ENCODE measurements around the gene LARGE1. TPM values are rescaled to one million over a fixed set of nuclear protein-coding genes. Genes with fewer than 3 reads are reported as not detected.

The LARGE1 gene
- total RNA-seq, 4 donors from 2014 or later, result 78.1 to 156 (median 104) TPM

GRCh38 chr22:33328789-33329296, 591.4 kb downstream of the LARGE1 start:
- DNase-seq, result no peak
- Histone ChIP-seq H3K4me1 (peaks cover 0 to 4% (median 0%) of the 10 kb centered on the region in 4 donors), H3K27me3 (no peaks in the 10 kb centered on the region), H3K27ac (no peak overlapping the region), H3K36me3 (no peaks in the 10 kb centered on the region), H3K4me3 (no peak overlapping the region), H3K9me3 (no peaks in the 10 kb centered on the region)
- TF ChIP-seq, protein P1, sequence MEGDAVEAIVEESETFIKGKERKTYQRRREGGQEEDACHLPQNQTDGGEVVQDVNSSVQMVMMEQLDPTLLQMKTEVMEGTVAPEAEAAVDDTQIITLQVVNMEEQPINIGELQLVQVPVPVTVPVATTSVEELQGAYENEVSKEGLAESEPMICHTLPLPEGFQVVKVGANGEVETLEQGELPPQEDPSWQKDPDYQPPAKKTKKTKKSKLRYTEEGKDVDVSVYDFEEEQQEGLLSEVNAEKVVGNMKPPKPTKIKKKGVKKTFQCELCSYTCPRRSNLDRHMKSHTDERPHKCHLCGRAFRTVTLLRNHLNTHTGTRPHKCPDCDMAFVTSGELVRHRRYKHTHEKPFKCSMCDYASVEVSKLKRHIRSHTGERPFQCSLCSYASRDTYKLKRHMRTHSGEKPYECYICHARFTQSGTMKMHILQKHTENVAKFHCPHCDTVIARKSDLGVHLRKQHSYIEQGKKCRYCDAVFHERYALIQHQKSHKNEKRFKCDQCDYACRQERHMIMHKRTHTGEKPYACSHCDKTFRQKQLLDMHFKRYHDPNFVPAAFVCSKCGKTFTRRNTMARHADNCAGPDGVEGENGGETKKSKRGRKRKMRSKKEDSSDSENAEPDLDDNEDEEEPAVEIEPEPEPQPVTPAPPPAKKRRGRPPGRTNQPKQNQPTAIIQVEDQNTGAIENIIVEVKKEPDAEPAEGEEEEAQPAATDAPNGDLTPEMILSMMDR (IDR thresholded peaks at IDR 0.05), result no peak
- TF ChIP-seq POLR2A (IDR thresholded peaks at IDR 0.05), result no peak

DNA sequence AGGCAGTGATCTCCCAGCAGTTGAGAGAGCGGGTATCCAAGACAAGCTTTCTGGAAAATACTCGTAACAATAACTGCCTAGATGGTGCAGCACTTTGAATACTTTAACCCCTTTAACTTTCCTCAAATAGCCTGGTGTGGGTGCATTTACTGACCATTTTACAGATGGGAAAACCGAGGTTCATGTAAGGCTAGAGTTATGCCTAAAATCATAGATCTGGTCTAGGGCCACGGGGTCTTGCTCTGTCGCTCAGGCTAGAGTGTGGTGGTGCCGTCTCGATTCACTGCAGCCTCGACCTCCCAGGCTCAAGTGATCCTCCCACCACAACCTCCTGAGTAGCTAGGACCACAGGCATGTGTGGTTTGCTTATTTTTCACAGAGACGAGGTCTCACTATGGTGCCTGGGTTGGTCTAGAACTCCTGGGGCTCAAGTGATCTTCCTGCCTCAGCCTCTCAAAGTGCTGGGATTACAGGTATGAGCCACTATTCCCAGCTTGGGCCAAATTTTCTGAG, 592.9 kb downstream of the LARGE1 start:
- H3K4me1 ChIP-seq, result peaks cover 0 to 4% (median 0%) of the 10 kb centered on the region in 4 donors
- no peak overlapping the region for H3K27ac ChIP-seq
- no peak for TF ChIP-seq POLR2A (IDR thresholded peaks at IDR 0.05)
- TF ChIP-seq, protein P1 (IDR thresholded peaks at IDR 0.05), result no peak
- no peaks in the 10 kb centered on the region for H3K36me3 ChIP-seq
- H3K4me3 ChIP-seq, result no peak overlapping the region
- no peak for DNase-seq
- H3K27me3 ChIP-seq, result no peaks in the 10 kb centered on the region
- H3K9me3 ChIP-seq, result no peaks in the 10 kb centered on the region

- Histone ChIP-seq H3K4me3 (no peak overlapping the region), H3K36me3 (no peaks in the 10 kb centered on the region), H3K4me1 (peaks cover 0 to 4% (median 0%) of the 10 kb centered on the region in 4 donors), H3K27ac (no peak overlapping the region), H3K9me3 (no peaks in the 10 kb centered on the region), H3K27me3 (no peaks in the 10 kb centered on the region)
- no peak for DNase-seq
- TF ChIP-seq, protein P1 (IDR thresholded peaks at IDR 0.05), result no peak
- no peak for TF ChIP-seq POLR2A (IDR thresholded peaks at IDR 0.05)
These were observed 593.6 kb downstream of the LARGE1 start for GRCh38 chr22:33326540-33327295.

DNA sequence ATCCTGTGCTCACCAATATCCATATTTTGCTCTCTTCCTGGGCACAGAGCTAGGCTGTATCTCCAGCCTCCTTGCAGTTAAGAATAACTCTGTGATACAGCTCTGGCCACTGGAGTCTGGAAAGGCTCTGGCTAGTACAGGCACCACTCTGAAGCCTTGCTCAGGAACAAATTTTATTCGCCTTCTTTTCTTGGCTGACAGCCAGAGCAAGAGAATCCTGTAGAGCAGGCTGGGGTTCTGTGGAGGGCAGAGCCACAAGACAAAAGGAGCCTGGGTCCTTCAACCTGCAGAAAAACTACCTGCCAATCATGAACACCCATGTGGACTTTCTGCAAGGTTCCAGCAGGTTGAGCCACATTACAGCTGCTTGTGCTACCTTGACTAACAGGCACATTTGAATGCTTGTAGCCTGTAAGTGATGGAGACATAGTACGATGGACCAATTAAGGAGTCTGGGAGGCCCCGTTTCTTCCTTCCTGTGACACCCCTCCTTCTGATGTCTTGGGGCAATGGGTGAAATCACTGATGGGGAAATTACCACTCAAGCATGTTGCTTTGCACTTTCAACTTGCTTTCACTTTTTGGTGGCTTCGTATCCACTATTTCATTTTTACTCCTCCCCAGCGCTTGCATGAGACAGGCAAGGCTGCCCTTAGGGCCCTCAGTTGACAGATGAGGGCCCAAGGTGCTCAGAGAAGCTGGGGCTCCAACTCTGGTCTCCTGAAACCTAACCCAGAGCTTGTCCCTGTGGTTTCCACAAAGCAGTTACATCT, 594.9 kb downstream of the LARGE1 start:
- DNase-seq, result peak in 1 of 3 donors; percentile 33
- no peaks in the 10 kb centered on the region for H3K9me3 ChIP-seq
- H3K4me1 ChIP-seq, result peaks cover 0 to 4% (median 0%) of the 10 kb centered on the region in 4 donors
- no peak overlapping the region for H3K4me3 ChIP-seq
- H3K36me3 ChIP-seq, result no peaks in the 10 kb centered on the region
- peak overlapping the region in 1 of 4 donors; percentile 59 for H3K27ac ChIP-seq
- TF ChIP-seq, protein P1 (IDR thresholded peaks at IDR 0.05), result no peak
- no peak for TF ChIP-seq POLR2A (IDR thresholded peaks at IDR 0.05)
- H3K27me3 ChIP-seq, result no peaks in the 10 kb centered on the region

DNA sequence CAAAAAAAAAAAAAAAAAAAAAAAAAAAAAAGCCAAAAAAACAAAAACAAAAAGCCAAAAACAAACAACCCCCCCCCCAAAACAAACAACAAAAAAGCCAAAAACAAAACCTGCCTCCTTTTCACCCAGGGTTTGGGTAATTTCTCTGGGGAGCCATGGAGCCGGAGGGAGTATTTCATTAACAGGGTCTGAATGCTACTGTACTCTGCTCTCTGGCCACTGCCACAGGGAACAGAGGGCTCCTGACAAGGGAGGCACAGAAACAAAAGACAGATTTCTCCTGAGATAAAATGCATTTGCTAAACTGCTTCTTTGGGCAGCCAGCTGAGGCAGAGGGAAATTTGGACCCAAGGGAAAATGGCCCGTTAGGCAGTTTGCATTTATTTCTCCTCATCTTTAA, 596.0 kb downstream of the LARGE1 start:
- no peak overlapping the region for H3K27ac ChIP-seq
- TF ChIP-seq, protein P1 (IDR thresholded peaks at IDR 0.05), result no peak
- TF ChIP-seq POLR2A (IDR thresholded peaks at IDR 0.05), result no peak
- no peaks in the 10 kb centered on the region for H3K9me3 ChIP-seq
- H3K27me3 ChIP-seq, result no peaks in the 10 kb centered on the region
- peaks cover 0 to 4% (median 0%) of the 10 kb centered on the region in 4 donors for H3K4me1 ChIP-seq
- H3K4me3 ChIP-seq, result no peak overlapping the region
- H3K36me3 ChIP-seq, result no peaks in the 10 kb centered on the region
- no peak for DNase-seq

All from Peyer's patch (tissue), 4 donors.